ENCODE measurements around the gene TSHR. TPM values are rescaled to one million over a fixed set of nuclear protein-coding genes. Genes with fewer than 3 reads are reported as not detected.
"Not testable (repeated sequence)": the region's sequence is repeated elsewhere in the genome, so short reads cannot be mapped to it uniquely, and the experiment has no call there.

The TSHR gene
- total RNA-seq, 1 experiment from 2014 or later, result not detected

DNA sequence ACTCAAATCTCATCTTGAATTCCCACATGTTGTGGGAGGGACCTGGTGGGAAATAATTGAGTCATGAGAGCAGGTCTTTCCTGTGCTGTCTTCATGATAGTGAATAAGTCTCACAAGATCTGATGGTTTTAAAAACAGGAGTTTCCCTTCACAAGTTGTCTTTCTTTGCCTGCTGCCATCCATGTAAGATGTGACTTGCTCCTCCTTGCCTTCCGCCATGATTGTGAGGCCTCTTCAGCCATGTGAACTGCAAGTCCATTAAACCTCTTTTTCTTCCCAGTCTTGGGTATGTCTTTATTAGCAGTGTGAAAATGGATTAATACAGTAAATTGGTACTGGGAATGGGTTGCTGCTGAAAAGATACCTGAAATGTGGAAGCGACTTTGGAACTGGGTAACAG, 98.6 kb downstream of the TSHR start:
- H3K79me2 ChIP-seq (ENCODE audit: insufficient read depth, low read length); H2AFZ ChIP-seq (ENCODE audit: low read depth, low read length, poor library complexity, severe bottlenecking); POLR2A ChIA-PET; CTCF ChIA-PET; RAD21 ChIA-PET (ENCODE audit: low non-redundant PET in 1 of 2, low total read pairs in 2 of 2, uncharacterized antibody in 2 of 2, unreplicated experiment in 2 of 2); H3K27ac ChIP-seq (ENCODE audit: low read depth, low read length); ATAC-seq; H3K36me3 ChIP-seq (ENCODE audit: control insufficient read depth in 1 of 2, insufficient read depth in 2 of 2, low read length in 2 of 2); H3K4me1 ChIP-seq (ENCODE audit: control insufficient read depth in 1 of 2, insufficient read depth in 2 of 2, low read length in 2 of 2); H3K9ac ChIP-seq (ENCODE audit: low read length); H3K4me3 ChIP-seq (replicated peaks in 1 of 2; ENCODE audit: low read depth in 1 of 2, low read length in 2 of 2); BruUV-seq (replicated peaks); H3K27me3 ChIP-seq (ENCODE audit: insufficient read depth, low read length); H3K9me2 ChIP-seq (ENCODE audit: insufficient read depth); H4K20me1 ChIP-seq (ENCODE audit: insufficient read depth); H3K9me3 ChIP-seq (ENCODE audit: control insufficient read depth in 1 of 2, insufficient read depth in 1 of 2, low read depth in 1 of 2, low read length in 2 of 2); intact Hi-C loops (cut with micrococcal nuclease); H3K4me2 ChIP-seq (ENCODE audit: low read length); DNase-seq (ENCODE audit: low read depth, low spot score): not testable (repeated sequence)

DNA sequence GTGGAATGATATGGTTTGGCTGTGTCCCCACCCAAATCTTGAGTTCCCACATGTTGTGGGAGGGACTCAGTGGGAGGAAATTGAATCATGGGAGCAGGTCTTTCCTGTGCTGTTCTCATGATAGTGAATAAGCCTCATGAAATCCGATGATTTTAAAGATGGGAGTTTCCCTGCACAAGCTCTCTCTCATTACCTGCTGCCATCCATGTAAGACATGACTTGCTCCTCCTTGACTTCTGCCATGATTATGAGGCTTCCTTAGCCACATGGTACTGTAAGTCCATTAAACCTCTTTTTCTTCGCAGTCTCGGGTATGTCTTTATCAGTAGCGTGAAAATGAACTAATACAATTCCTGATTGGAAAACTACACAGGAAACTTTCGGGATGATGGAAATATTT, 100.5 kb downstream of the TSHR start:
- Histone ChIP-seq H3K27me3 (ENCODE audit: insufficient read depth, low read length) (no peaks in the 10 kb centered on the region), H3K9me2 (ENCODE audit: insufficient read depth) (no peaks in the 10 kb centered on the region), H3K4me2 (ENCODE audit: low read length) (no peak overlapping the region), H4K20me1 (ENCODE audit: insufficient read depth) (no peaks in the 10 kb centered on the region), H2AFZ (ENCODE audit: low read depth, low read length, poor library complexity, severe bottlenecking) (no peak overlapping the region), H3K79me2 (ENCODE audit: insufficient read depth, low read length) (no peaks in the 10 kb centered on the region), H3K9ac (ENCODE audit: low read length) (no peak overlapping the region), H3K36me3 (ENCODE audit: control insufficient read depth in 1 of 2, insufficient read depth in 2 of 2, low read length in 2 of 2) (no peaks in the 10 kb centered on the region), H3K9me3 (ENCODE audit: control insufficient read depth in 1 of 2, insufficient read depth in 1 of 2, low read depth in 1 of 2, low read length in 2 of 2) (no peaks in the 10 kb centered on the region), H3K4me1 (ENCODE audit: control insufficient read depth in 1 of 2, insufficient read depth in 2 of 2, low read length in 2 of 2) (no peaks in the 10 kb centered on the region), H3K4me3 (replicated peaks in 1 of 2; ENCODE audit: low read depth in 1 of 2, low read length in 2 of 2) (no peak overlapping the region), H3K27ac (ENCODE audit: low read depth, low read length) (no peak overlapping the region)
- CTCF ChIA-PET, result no interaction called here
- ATAC-seq, result no peak
- RAD21 ChIA-PET (ENCODE audit: low non-redundant PET in 1 of 2, low total read pairs in 2 of 2, uncharacterized antibody in 2 of 2, unreplicated experiment in 2 of 2), result no interaction called here
- intact Hi-C loops (cut with micrococcal nuclease), result no loop called here
- DNase-seq (ENCODE audit: low read depth, low spot score), result no peak
- no TSS peak for BruUV-seq (replicated peaks)
- POLR2A ChIA-PET, result no interaction called here
- TF ChIP-seq SP1 (IDR thresholded peaks at IDR 0.05; ENCODE audit: low read depth), result no peak
- TF ChIP-seq ELF1 (IDR thresholded peaks at IDR 0.05; ENCODE audit: borderline replicate concordance, low read depth), result no peak
- TF ChIP-seq ZFX (IDR thresholded peaks at IDR 0.05), result no peak

DNA sequence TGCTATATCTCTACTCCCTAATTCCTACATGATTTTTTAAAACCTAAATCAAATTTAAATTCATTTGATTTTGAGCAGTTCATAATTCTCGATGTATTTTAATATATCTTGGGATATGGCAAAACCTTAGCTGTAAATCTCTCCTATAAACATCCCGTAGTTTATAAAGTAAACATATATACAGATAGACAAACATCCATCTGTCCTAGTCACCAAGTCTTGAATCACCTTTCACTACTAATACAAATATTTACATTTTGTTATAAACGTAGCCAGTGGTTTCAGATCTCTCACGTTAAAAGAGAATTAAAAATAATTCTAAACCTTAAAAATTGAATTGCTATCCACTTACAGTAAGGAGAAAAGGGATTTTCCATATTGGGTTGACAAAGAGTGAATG, 107.0 kb downstream of the TSHR start:
- H3K27ac ChIP-seq (ENCODE audit: low read depth, low read length), result no peak overlapping the region
- ATAC-seq, result no peak
- POLR2A ChIA-PET, result no interaction called here
- no peaks in the 10 kb centered on the region for H3K9me2 ChIP-seq (ENCODE audit: insufficient read depth)
- no peak overlapping the region for H3K4me3 ChIP-seq (replicated peaks in 1 of 2; ENCODE audit: low read depth in 1 of 2, low read length in 2 of 2)
- no peaks in the 10 kb centered on the region for H3K36me3 ChIP-seq (ENCODE audit: control insufficient read depth in 1 of 2, insufficient read depth in 2 of 2, low read length in 2 of 2)
- H4K20me1 ChIP-seq (ENCODE audit: insufficient read depth), result no peaks in the 10 kb centered on the region
- intact Hi-C loops (cut with micrococcal nuclease), result loop anchor here (1.0 kb wide), 2 partner anchors 66 to 108 kb away; no protein-coding TSS in a partner anchor
- no peak overlapping the region for H3K9ac ChIP-seq (ENCODE audit: low read length)
- BruUV-seq (replicated peaks), result no TSS peak
- no peak overlapping the region for H3K4me2 ChIP-seq (ENCODE audit: low read length)
- CTCF ChIA-PET, result interaction anchor here (2.2 kb wide), 1 partner anchor 66 kb away, joined by 13 read pairs; no protein-coding TSS in a partner anchor
- RAD21 ChIA-PET (ENCODE audit: low non-redundant PET in 1 of 2, low total read pairs in 2 of 2, uncharacterized antibody in 2 of 2, unreplicated experiment in 2 of 2), result no interaction called here
- no peaks in the 10 kb centered on the region for H3K4me1 ChIP-seq (ENCODE audit: control insufficient read depth in 1 of 2, insufficient read depth in 2 of 2, low read length in 2 of 2)
- no peaks in the 10 kb centered on the region for H3K79me2 ChIP-seq (ENCODE audit: insufficient read depth, low read length)
- H2AFZ ChIP-seq (ENCODE audit: low read depth, low read length, poor library complexity, severe bottlenecking), result peak overlapping the region; percentile 29
- no peak for DNase-seq (ENCODE audit: low read depth, low spot score)
- no peaks in the 10 kb centered on the region for H3K9me3 ChIP-seq (ENCODE audit: control insufficient read depth in 1 of 2, insufficient read depth in 1 of 2, low read depth in 1 of 2, low read length in 2 of 2)
- H3K27me3 ChIP-seq (ENCODE audit: insufficient read depth, low read length), result no peaks in the 10 kb centered on the region
- TF ChIP-seq, protein P1, sequence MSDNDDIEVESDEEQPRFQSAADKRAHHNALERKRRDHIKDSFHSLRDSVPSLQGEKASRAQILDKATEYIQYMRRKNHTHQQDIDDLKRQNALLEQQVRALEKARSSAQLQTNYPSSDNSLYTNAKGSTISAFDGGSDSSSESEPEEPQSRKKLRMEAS (IDR thresholded peaks at IDR 0.05), result no peak
- TF ChIP-seq ZFX (IDR thresholded peaks at IDR 0.05) (no peak), POLR2A (IDR thresholded peaks at IDR 0.05; ENCODE audit: borderline replicate concordance, extremely low read depth, insufficient read depth, insufficient read length) (no peak), FOSL1 (IDR thresholded peaks at IDR 0.05; ENCODE audit: low read depth) (no peak), SIN3A (IDR thresholded peaks at IDR 0.05; ENCODE audit: low read depth) (no peak), SRF (IDR thresholded peaks at IDR 0.05; ENCODE audit: low read depth) (no peak), TCF7L2 (IDR thresholded peaks at IDR 0.05; ENCODE audit: borderline replicate concordance, extremely low read depth, insufficient read depth, insufficient read length) (no peak), ELF1 (IDR thresholded peaks at IDR 0.05; ENCODE audit: borderline replicate concordance, low read depth) (no peak), RAD21 (IDR thresholded peaks at IDR 0.05; ENCODE audit: low read depth) (no peak)
- TF ChIP-seq, protein P2, sequence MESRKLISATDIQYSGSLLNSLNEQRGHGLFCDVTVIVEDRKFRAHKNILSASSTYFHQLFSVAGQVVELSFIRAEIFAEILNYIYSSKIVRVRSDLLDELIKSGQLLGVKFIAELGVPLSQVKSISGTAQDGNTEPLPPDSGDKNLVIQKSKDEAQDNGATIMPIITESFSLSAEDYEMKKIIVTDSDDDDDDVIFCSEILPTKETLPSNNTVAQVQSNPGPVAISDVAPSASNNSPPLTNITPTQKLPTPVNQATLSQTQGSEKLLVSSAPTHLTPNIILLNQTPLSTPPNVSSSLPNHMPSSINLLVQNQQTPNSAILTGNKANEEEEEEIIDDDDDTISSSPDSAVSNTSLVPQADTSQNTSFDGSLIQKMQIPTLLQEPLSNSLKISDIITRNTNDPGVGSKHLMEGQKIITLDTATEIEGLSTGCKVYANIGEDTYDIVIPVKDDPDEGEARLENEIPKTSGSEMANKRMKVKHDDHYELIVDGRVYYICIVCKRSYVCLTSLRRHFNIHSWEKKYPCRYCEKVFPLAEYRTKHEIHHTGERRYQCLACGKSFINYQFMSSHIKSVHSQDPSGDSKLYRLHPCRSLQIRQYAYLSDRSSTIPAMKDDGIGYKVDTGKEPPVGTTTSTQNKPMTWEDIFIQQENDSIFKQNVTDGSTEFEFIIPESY (IDR thresholded peaks at IDR 0.05; ENCODE audit: extremely low read depth, insufficient replicate concordance, low read length), result no peak

Data from HCT116 (cell line).